ES-I3 (cell line): ENCODE results near the gene CCDC188.

Experiments used
- H3K36me3 ChIP-seq: 2 replicates; pipeline ENCODE4 v1.6.1; 2013; ENCODE audit warnings: mild to moderate bottlenecking, low read length, control low read depth, moderate library complexity; ENCODE audit not compliant: insufficient read depth
- H3K4me1 ChIP-seq: 2 replicates; pipeline ENCODE4 v1.6.1; 2013; ENCODE audit warnings: mild to moderate bottlenecking, control low read depth, low read length; ENCODE audit not compliant: insufficient read depth
- H3K9ac ChIP-seq: 2 replicates; pipeline ENCODE4 v1.6.1; 2013; ENCODE audit warnings: low read depth, mild to moderate bottlenecking, low read length, moderate library complexity
- H3K9me3 ChIP-seq: 2 replicates; pipeline ENCODE4 v1.6.1; 2013; ENCODE audit warnings: mild to moderate bottlenecking, low read length, moderate library complexity; ENCODE audit not compliant: control insufficient read depth, insufficient read depth

Gene CCDC188

DNA sequence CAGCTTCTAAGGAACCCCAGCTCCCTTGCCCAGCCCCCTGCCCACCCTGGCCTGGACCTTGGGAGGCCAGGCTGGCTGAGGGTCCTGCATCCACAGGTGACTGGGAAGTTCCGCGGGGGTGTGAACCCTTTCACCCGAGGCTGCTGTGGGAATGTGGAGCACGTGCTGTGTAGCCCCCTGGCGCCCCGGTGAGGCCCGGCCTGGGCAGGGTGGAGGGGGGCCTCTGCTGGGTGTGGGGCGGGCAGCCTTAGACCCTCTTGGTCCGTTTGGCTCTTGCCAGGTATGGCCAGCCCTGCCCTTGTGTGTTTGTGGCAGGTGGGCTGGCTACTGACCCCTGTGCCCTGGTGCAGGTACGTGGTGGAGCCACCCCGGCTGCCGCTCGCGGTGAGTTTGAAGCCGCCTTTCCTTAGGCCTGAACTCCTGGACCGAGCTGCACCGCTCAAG lies 10.3 kb downstream of the CCDC188 start:
- Histone ChIP-seq H3K9me3 (no peaks in the 10 kb centered on the region), H3K9ac (no peak overlapping the region), H3K4me1 (no peaks in the 10 kb centered on the region; the same call in 1 of the 2 replicates), H3K36me3 (no peaks in the 10 kb centered on the region)

GRCh38 chr22:20140107-20140445 lies 10.8 kb downstream of the CCDC188 start:
- no peak overlapping the region for H3K9ac ChIP-seq
- no peaks in the 10 kb centered on the region for H3K9me3 ChIP-seq
- no peaks in the 10 kb centered on the region for H3K36me3 ChIP-seq
- H3K4me1 ChIP-seq = no peaks in the 10 kb centered on the region; the same call in 1 of the 2 replicates

GRCh38 chr22:20139391-20140106 lies 11.3 kb downstream of the CCDC188 start:
- Histone ChIP-seq H3K9ac (no peak overlapping the region), H3K9me3 (no peaks in the 10 kb centered on the region), H3K36me3 (no peaks in the 10 kb centered on the region), H3K4me1 (no peaks in the 10 kb centered on the region; the same call in 1 of the 2 replicates)

GRCh38 chr22:20138868-20139267 lies 12.0 kb downstream of the CCDC188 start:
- H3K4me1 ChIP-seq = no peaks in the 10 kb centered on the region; the same call in 1 of the 2 replicates
- no peaks in the 10 kb centered on the region for H3K9me3 ChIP-seq
- no peak overlapping the region for H3K9ac ChIP-seq
- H3K36me3 ChIP-seq = no peaks in the 10 kb centered on the region

GRCh38 chr22:20138417-20138738 lies 12.5 kb downstream of the CCDC188 start:
- no peaks in the 10 kb centered on the region; the same call in 1 of the 2 replicates for H3K4me1 ChIP-seq
- H3K36me3 ChIP-seq = no peaks in the 10 kb centered on the region
- H3K9ac ChIP-seq = no peak overlapping the region

GRCh38 chr22:20137671-20138416 lies 13.0 kb downstream of the CCDC188 start:
- Histone ChIP-seq H3K9ac (no peak overlapping the region), H3K4me1 (no peaks in the 10 kb centered on the region; the same call in 1 of the 2 replicates), H3K9me3 (no peaks in the 10 kb centered on the region), H3K36me3 (no peaks in the 10 kb centered on the region)

More at GRCh38 chr22:20138417-20138738, 12.5 kb downstream of the CCDC188 start:
- no peaks in the 10 kb centered on the region for H3K9me3 ChIP-seq

DNA sequence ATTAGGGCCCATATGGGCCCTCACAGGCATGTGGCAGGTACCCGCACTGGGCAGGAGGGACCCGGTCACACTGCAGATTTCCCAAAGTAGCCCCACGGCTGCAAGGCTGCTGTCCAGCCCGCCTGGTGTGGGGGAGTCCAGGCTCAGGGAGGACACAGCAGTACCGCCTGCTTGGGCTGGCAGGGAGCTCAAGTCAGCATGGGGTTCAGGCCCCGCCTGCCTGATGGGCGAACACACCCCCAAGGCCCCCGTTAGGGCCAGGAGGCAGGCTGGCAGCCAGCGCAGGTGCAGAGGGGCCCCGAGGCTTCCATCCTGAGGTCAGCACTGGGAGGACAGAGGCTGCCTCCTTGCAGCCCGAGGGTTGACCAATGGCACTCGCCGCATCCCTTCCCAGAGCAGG lies 13.7 kb downstream of the CCDC188 start:
- Histone ChIP-seq H3K9me3 (no peaks in the 10 kb centered on the region), H3K36me3 (no peaks in the 10 kb centered on the region), H3K9ac (no peak overlapping the region), H3K4me1 (no peaks in the 10 kb centered on the region; the same call in 1 of the 2 replicates)

DNA sequence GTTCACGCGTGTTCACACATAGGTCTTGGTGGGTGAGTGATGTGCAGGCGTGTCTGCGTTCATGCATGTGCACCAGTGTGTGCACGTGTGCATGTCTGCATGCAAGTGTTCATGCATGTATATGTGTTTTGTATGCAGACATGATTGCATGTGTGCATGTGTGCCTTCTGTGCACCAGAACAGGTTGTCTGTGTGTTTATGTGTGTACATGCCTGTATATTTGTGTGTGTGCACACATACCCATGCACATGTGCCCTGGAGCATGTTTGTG lies 14.3 kb downstream of the CCDC188 start:
- no peaks in the 10 kb centered on the region for H3K9me3 ChIP-seq
- H3K36me3 ChIP-seq = no peaks in the 10 kb centered on the region
- H3K9ac ChIP-seq = no peak overlapping the region
- H3K4me1 ChIP-seq = no peaks in the 10 kb centered on the region; the same call in 1 of the 2 replicates

- Histone ChIP-seq H3K36me3 (no peaks in the 10 kb centered on the region), H3K4me1 (no peaks in the 10 kb centered on the region; the same call in 1 of the 2 replicates), H3K9me3 (no peaks in the 10 kb centered on the region), H3K9ac (no peak overlapping the region)
Measured at GRCh38 chr22:20135806-20136602, 14.9 kb downstream of the CCDC188 start.

DNA sequence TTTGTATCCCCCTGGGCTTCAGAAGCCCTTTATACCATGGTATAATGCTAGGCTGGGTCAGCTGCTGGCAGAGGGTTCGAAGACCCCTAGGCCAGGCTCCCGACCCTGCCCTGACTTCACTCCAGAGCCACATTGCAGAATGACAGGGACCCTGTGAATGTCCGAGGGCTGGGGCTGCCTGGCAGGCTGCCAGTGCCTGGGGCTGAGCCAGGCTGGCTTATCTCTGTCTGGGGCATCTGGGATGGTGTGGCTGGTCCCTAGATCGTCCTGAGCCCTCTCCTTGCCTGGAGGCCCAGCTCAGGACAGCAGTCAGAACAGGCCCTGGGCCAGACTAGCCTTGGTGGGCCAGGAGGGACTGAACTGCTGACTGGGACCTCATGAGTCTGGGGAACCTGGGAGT lies 15.6 kb downstream of the CCDC188 start:
- H3K36me3 ChIP-seq = no peaks in the 10 kb centered on the region
- no peak overlapping the region for H3K9ac ChIP-seq
- H3K4me1 ChIP-seq = no peaks in the 10 kb centered on the region; the same call in 1 of the 2 replicates
- H3K9me3 ChIP-seq = no peaks in the 10 kb centered on the region

- no peaks in the 10 kb centered on the region for H3K9me3 ChIP-seq
- H3K36me3 ChIP-seq = no peaks in the 10 kb centered on the region
- no peak overlapping the region for H3K9ac ChIP-seq
- H3K4me1 ChIP-seq = no peaks in the 10 kb centered on the region; the same call in 1 of the 2 replicates
Measured at GRCh38 chr22:20133930-20134549, 16.8 kb downstream of the CCDC188 start.

DNA sequence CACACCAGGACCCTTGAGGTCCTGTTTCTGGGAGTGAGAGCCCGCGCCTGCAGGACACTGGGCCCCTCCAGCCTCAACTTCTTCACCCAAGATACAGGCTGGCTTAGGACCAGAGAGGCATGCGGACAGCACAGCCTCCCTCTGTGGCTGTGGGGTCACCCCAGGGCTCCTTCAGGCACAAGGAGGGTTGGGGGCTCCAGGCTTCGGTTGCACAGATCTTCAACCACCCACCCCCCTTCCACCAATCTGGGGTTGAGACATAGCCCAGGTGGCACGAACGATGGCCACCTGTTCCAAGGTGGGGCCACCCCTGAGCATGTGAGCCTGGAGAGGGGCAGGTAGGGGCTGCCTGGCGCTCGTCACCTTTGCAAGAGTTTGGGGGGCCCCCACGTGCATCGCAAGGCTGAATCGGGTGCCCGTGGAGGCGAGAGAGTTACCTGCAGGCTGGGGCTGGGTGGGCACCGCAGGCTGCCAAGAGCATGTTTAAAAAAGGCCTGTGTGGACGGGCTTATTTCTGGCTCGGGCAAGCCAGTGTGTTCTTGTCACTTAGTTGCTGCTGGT lies 18.1 kb downstream of the CCDC188 start:
- peak overlapping the region; percentile 64 for H3K9ac ChIP-seq

DNA sequence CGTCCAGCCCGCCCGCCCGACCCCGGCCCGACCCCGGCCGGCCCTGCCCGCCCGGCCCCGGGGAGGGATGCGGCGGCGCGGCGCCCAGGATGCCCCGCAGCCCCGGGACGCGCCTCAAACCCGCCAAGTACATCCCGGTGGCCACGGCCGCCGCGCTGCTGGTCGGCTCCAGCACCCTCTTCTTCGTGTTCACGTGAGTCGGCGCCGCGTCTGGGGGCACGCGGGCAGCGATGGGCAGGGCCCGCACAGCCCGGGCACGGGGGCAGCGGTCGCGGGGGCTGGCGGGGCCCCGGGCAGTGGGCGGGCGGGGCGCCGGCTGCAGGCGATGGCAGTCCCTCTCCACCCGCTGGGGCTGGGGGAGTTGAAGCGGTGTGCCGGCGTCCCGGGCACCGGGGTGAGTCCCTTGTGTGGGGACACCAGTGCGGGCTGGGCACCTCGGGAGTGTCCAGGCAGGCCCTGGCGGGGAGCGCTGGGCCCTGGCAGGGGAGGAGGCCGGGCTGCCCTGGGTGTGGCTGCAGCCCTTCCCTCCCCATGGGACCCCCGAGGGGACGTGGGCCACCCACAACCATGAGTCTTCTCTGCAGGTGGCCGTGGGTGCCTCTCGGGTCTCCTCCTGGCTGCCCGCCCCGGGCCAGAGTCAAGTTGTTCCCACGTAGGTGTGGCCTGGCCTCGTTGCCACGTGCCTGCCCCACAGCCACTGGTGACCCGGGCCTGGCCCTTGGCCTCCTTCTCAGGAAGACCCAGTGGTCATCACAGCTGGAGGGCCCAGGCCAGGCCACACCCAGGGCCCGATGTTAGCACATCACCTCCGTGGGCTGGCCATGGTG lies 18.8 kb downstream of the CCDC188 start:
- Histone ChIP-seq H3K4me1 (no peaks in the 10 kb centered on the region; the same call in 1 of the 2 replicates), H3K9ac (peak overlapping the region; percentile 64), H3K36me3 (no peaks in the 10 kb centered on the region), H3K9me3 (no peaks in the 10 kb centered on the region)

More for the DNA sequence above, 18.1 kb downstream of the CCDC188 start:
- no peaks in the 10 kb centered on the region for H3K9me3 ChIP-seq
- H3K36me3 ChIP-seq = no peaks in the 10 kb centered on the region
- no peaks in the 10 kb centered on the region; the same call in 1 of the 2 replicates for H3K4me1 ChIP-seq
